Testis (tissue), 2 donors: ENCODE measurements around the gene TNXB.

Source experiments
- CTCF ChIP-seq, 3 experiments: fragments of 450-650 bp in 2 of 3; fragments of 200-600 bp in 1 of 3; sonication (generic) in 1 of 3; IDR thresholded peaks; one replicate each; pipeline ENCODE4 v1.5.1; 2016 to 2019; ENCODE audit warnings: antibody characterized with exemption in 3 of 3, mild to moderate bottlenecking in 2 of 3, moderate library complexity in 1 of 3
- POLR2A ChIP-seq: fragments of 450-650 bp; IDR thresholded peaks from one replicate; pipeline ENCODE4 v1.6.1; 2017; ENCODE audit warnings: antibody characterized with exemption, mild to moderate bottlenecking, moderate library complexity

GRCh38 chr6:32073613-32074012 is 35.5 kb downstream of the TNXB start:
- TF ChIP-seq CTCF (IDR thresholded peaks at IDR 0.05) (no peak), POLR2A (no peak)
